HG03108 (cell line): ENCODE data around the gene LBP.
"Not testable (repeated sequence)": the region's sequence is repeated elsewhere in the genome, so short reads cannot be mapped to it uniquely, and the experiment has no call there.

Experiments used
- ATAC-seq: cut with Tn5 transposase; IDR thresholded peaks from one replicate; pipeline ENCODE4 v1.9.1; 2021; ENCODE audit warnings: moderate library complexity; ENCODE audit not compliant: unreplicated experiment

Gene LBP

GRCh38 chr20:38317422-38317821 lies 28.9 kb upstream of the LBP start:
- ATAC-seq, result no peak

GRCh38 chr20:38320221-38320620 lies 26.1 kb upstream of the LBP start:
- no peak for ATAC-seq

- ATAC-seq, result no peak
Measured at GRCh38 chr20:38321959-38322598, 24.2 kb upstream of the LBP start.

- ATAC-seq, result no peak
Measured at GRCh38 chr20:38324159-38324558, 22.1 kb upstream of the LBP start.

- no peak for ATAC-seq
Measured at GRCh38 chr20:38325167-38325566, 21.1 kb upstream of the LBP start.

GRCh38 chr20:38325905-38326304 lies 20.4 kb upstream of the LBP start:
- no peak for ATAC-seq

GRCh38 chr20:38326309-38326708 lies 20.0 kb upstream of the LBP start:
- no peak for ATAC-seq

- ATAC-seq, result no peak
Measured at GRCh38 chr20:38330638-38331037, 15.6 kb upstream of the LBP start.

GRCh38 chr20:38331245-38331644 lies 15.0 kb upstream of the LBP start:
- no peak for ATAC-seq

- no peak for ATAC-seq
Measured at GRCh38 chr20:38331814-38332213, 14.5 kb upstream of the LBP start.

GRCh38 chr20:38334016-38334415 lies 12.3 kb upstream of the LBP start:
- ATAC-seq, result no peak

- no peak for ATAC-seq
Measured at GRCh38 chr20:38336726-38337125, 9.6 kb upstream of the LBP start.

GRCh38 chr20:38337561-38338140 lies 8.6 kb upstream of the LBP start:
- no peak for ATAC-seq

- ATAC-seq, result no peak
Measured at GRCh38 chr20:38338849-38339520, 7.3 kb upstream of the LBP start.

GRCh38 chr20:38339521-38339896 lies 6.8 kb upstream of the LBP start:
- not testable (repeated sequence) for ATAC-seq

GRCh38 chr20:38339997-38340396 lies 6.3 kb upstream of the LBP start:
- ATAC-seq, result no peak

GRCh38 chr20:38340693-38341092 lies 5.6 kb upstream of the LBP start:
- no peak for ATAC-seq

GRCh38 chr20:38342216-38342615 lies 4.1 kb upstream of the LBP start:
- ATAC-seq, result no peak

- ATAC-seq, result no peak
Measured at GRCh38 chr20:38342713-38343310, 3.5 kb upstream of the LBP start.

GRCh38 chr20:38343311-38344106 lies 2.8 kb upstream of the LBP start:
- no peak for ATAC-seq

GRCh38 chr20:38344107-38344701 lies 2.1 kb upstream of the LBP start:
- no peak for ATAC-seq
